GM12873 (cell line): Measurements from ENCODE around the gene EML5.

Experiments used
- CTCF ChIP-seq: IDR thresholded peaks from 2 replicates; pipeline ENCODE4 v1.5.1; 2012; ENCODE audit warnings: low read depth, mild to moderate bottlenecking, moderate library complexity, low read length, control low read depth; ENCODE audit not compliant: insufficient read depth; ENCODE audit errors: missing control alignments

EML5 gene

GRCh38 chr14:88607829-88608228 is 184.9 kb downstream of the EML5 start:
- TF ChIP-seq CTCF, result no peak

- no peak for TF ChIP-seq CTCF
These were observed 187.2 kb downstream of the EML5 start for GRCh38 chr14:88605594-88605993.

GRCh38 chr14:88604212-88604611 is 188.5 kb downstream of the EML5 start:
- TF ChIP-seq CTCF, result no peak

GRCh38 chr14:88599761-88600439 is 192.9 kb downstream of the EML5 start:
- TF ChIP-seq CTCF, result peak; percentile 12

GRCh38 chr14:88599326-88599725 is 193.4 kb downstream of the EML5 start:
- TF ChIP-seq CTCF, result no peak

GRCh38 chr14:88598097-88598675 is 194.6 kb downstream of the EML5 start:
- TF ChIP-seq CTCF, result no peak

- TF ChIP-seq CTCF, result no peak
These were observed 195.2 kb downstream of the EML5 start for GRCh38 chr14:88597601-88598000.
